ENCODE measurements around the gene ACP2. TPM values are rescaled to one million over a fixed set of nuclear protein-coding genes. Genes with fewer than 3 reads are reported as not detected.

The ACP2 gene
- total and polyA plus RNA-seq, 10 of the 15 experiments (the other 5 are each of a cell fraction or from before 2014, with no cell fraction given) = 0.98 to 11.7 (median 7.4) TPM

DNA sequence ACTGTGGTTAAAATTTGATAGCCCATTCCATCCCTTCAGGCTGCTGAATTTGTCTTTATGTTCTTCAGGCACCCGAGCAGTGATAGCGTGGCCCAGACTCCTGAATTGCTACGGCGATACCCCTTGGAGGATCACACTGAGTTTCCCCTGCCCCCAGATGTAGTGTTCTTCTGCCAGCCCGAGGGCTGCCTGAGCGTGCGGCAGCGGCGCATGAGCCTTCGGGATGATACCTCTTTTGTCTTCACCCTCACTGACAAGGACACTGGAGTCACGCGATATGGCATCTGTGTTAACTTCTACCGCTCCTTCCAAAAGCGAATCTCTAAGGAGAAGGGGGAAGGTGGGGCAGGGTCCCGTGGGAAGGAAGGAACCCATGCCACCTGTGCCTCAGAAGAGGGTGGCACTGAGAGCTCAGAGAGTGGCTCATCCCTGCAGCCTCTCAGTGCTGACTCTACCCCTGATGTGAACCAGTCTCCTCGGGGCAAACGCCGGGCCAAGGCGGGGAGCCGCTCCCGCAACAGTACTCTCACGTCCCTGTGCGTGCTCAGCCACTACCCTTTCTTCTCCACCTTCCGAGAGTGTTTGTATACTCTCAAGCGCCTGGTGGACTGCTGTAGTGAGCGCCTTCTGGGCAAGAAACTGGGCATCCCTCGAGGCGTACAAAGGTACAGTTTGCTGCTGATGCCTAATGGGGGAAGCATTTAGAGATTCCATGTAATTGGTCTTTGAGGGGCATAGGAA, 26.1 kb upstream of the ACP2 start:
- 96% methylated on average over 28 of the region's 28 CpGs for WGBS (ENCODE audit: insufficient coverage, insufficient replicate concordance, low lambda C conversion rate, missing lambda C conversion rate)
- Histone ChIP-seq H3K4me2 (ENCODE audit: control insufficient read depth, insufficient read depth) (no peak overlapping the region), H3K36me3 (ENCODE audit: control insufficient read depth in 2 of 2, insufficient read depth in 2 of 2, low read length in 1 of 2) (peaks cover 13 to 20% of the 10 kb centered on the region in 2 experiments), H3K4me3 (no peak overlapping the region), H3K9me3 (replicated peaks; ENCODE audit: control insufficient read depth, insufficient read depth, low read length) (no peaks in the 10 kb centered on the region), H3K79me2 (ENCODE audit: control insufficient read depth, insufficient read depth, low read length) (peaks cover 35% of the 10 kb centered on the region), H3K27me3 (replicated peaks in 1 of 2; ENCODE audit: control insufficient read depth in 2 of 2, insufficient read depth in 2 of 2, low read length in 1 of 2) (no peaks in the 10 kb centered on the region), H3K9ac (ENCODE audit: control insufficient read depth, insufficient read depth, low read length) (no peak overlapping the region), H2AFZ (ENCODE audit: control insufficient read depth, low read depth, low read length) (no peak overlapping the region), H3K27ac (ENCODE audit: control insufficient read depth, insufficient read depth) (no peak overlapping the region), H3K4me1 (ENCODE audit: control insufficient read depth, insufficient read depth, low read length) (peaks cover 3% of the 10 kb centered on the region; the same call in 1 of the 2 replicates), H4K20me1 (ENCODE audit: control insufficient read depth, insufficient read depth) (no peaks in the 10 kb centered on the region)
- FAIRE-seq (no peak), ATAC-seq (no peak), DNase-seq (ENCODE audit: low read depth, low spot score) (no peak)
- TF ChIP-seq ESRRA (IDR thresholded peaks at IDR 0.05; ENCODE audit: low read length) (no peak), RELA (IDR thresholded peaks at IDR 0.05; ENCODE audit: borderline replicate concordance, partially characterized antibody) (no peak), SUPT20H (IDR thresholded peaks at IDR 0.05; ENCODE audit: borderline replicate concordance, control insufficient read depth, low read depth, low read length) (no peak), NFYB (IDR thresholded peaks at IDR 0.05; ENCODE audit: insufficient read depth, low read depth, low read length) (no peak), ZSCAN29 (IDR thresholded peaks at IDR 0.05) (no peak), E2F4 (IDR thresholded peaks at IDR 0.05; ENCODE audit: low read depth, low read length) (no peak), WRNIP1 (IDR thresholded peaks at IDR 0.05; ENCODE audit: borderline replicate concordance, low read depth, low read length) (no peak), ZNF24 (IDR thresholded peaks at IDR 0.05) (no peak), MYC (IDR thresholded peaks at IDR 0.05; ENCODE audit: insufficient read depth, insufficient read length, insufficient replicate concordance, low read length, severe bottlenecking) (no peak), JUNB (IDR thresholded peaks at IDR 0.05) (no peak), EED (IDR thresholded peaks at IDR 0.05; ENCODE audit: low read depth) (no peak), SMC3 (IDR thresholded peaks at IDR 0.05; ENCODE audit: borderline replicate concordance, low read length) (no peak), CHD1 (IDR thresholded peaks at IDR 0.05; ENCODE audit: low read depth, low read length) (no peak), ZNF207 (IDR thresholded peaks at IDR 0.05; ENCODE audit: borderline replicate concordance) (no peak), MEF2B (IDR thresholded peaks at IDR 0.05; ENCODE audit: partially characterized antibody, poor library complexity, severe bottlenecking) (no peak), NBN (IDR thresholded peaks at IDR 0.05) (no peak)
- ChIA-PET CTCF (interaction anchor here (0.7 to 3.0 kb wide), 3 partner anchors 11 to 99 kb away, joined by 3 to 18 read pairs (median 3); no protein-coding TSS in a partner anchor), POLR2A (no interaction called here), SMC1A (ENCODE audit: uncharacterized antibody, unreplicated experiment) (interaction anchor here (1.7 to 2.3 kb wide), 2 partner anchors 11 to 19 kb away, joined by 4 to 6 read pairs; no protein-coding TSS in a partner anchor), RAD21 (ENCODE audit: unreplicated experiment) (no interaction called here)
- intact Hi-C loops (cut with micrococcal nuclease; ENCODE audit: unreplicated experiment) (no loop called here), in situ Hi-C loops (cut with MboI) (no loop called here)
- BruUV-seq (replicated peaks) = no TSS peak

All from GM12878 (cell line).